ENCODE measurements around the gene CATSPER1. TPM values are rescaled to one million over a fixed set of nuclear protein-coding genes. Genes with fewer than 3 reads are reported as not detected.

CATSPER1 gene
- total RNA-seq, 2 donors from 2014 or later = not detected

DNA sequence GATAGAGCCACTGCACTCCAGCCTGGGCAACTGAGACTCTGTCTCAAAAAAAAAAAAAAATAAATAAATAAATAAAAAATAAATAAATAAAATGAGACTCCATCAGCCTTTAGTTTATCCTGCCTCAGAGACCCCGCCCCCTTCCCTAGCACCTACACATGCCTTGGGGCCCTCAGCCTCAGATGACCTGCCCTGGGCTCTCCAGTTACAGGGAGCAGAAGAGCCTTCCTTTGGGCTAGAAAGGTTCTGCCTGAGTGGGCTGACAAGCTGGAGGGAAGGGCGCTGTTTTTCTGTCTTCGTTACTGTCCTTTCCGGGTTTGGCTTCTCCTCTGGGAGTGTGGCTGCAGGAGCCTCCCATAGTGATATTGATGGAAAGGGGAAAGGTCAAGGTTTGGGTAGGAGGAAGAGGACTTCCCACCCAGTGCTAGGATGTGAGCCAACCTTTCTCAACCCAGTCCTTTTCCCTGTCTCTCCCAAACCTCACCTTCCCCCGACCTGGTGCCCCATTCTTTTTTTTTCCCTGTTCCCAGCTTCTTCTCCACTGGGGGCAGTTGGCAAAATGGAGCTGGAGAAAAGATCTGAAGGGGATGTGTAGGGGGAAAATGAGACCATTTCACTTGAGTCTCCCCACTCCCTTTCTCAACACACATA is 24.4 kb upstream of the CATSPER1 start:
- Histone ChIP-seq H3K36me3 (peaks cover 16% of the 10 kb centered on the region), H3K9me3 (no peaks in the 10 kb centered on the region), H3K4me1 (peaks cover 3 to 39% of the 10 kb centered on the region in 2 donors), H3K4me3 (no peak overlapping the region), H3K27ac (peak overlapping the region; percentile 92 to 94), H3K27me3 (no peaks in the 10 kb centered on the region)
- DNase-seq (ENCODE audit: low spot score) = no peak
- TF ChIP-seq, protein P1, sequence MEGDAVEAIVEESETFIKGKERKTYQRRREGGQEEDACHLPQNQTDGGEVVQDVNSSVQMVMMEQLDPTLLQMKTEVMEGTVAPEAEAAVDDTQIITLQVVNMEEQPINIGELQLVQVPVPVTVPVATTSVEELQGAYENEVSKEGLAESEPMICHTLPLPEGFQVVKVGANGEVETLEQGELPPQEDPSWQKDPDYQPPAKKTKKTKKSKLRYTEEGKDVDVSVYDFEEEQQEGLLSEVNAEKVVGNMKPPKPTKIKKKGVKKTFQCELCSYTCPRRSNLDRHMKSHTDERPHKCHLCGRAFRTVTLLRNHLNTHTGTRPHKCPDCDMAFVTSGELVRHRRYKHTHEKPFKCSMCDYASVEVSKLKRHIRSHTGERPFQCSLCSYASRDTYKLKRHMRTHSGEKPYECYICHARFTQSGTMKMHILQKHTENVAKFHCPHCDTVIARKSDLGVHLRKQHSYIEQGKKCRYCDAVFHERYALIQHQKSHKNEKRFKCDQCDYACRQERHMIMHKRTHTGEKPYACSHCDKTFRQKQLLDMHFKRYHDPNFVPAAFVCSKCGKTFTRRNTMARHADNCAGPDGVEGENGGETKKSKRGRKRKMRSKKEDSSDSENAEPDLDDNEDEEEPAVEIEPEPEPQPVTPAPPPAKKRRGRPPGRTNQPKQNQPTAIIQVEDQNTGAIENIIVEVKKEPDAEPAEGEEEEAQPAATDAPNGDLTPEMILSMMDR (IDR thresholded peaks at IDR 0.05) = no peak

DNA sequence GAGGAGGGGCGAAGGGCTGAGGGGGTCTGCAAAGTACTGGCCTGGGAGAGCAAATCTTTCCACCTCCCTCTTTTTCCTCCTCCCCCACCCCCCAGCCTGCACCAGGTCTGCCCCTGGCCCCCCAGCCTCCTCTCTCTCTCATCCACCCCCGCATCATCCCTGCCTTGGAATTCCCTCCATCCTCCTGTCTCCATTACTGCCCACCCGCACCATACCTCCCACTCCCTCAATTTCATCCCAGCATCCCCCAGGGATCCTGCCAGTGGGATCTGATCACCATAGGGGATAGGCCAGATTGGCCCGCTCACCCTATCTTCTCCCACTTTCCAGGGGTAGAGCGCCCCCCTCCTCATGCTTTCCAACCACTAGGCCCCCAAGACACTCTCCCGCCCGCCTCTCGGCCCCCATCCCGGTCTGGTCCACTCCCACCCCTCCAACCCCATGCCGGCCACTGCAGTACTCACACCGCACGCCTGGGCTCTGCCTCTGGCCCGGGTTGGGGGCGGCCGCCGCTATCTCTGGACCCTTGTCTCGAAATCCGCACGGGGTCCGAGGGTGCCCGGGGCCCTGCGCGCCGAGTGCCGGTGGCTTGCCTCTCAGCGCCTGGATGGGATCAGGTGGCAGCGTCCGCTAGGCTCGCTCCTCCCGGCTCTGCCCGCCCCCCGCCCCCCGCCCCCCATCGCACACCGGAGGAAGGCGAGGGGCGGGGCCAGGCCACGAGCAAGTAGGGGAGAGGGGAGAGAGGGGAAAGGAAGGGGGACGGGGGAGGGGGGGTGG is 22.5 kb upstream of the CATSPER1 start, which contains the start of gene GAL3ST3:
TSS of gene GAL3ST3 (minus strand) at position 615 of the 777 bp plus-strand sequence. CDS start 3,746 bp downstream, outside the sequence.
- no peaks in the 10 kb centered on the region for H3K27me3 ChIP-seq
- peaks cover 3 to 46% of the 10 kb centered on the region in 2 donors for H3K4me1 ChIP-seq
- no peak for DNase-seq (ENCODE audit: low spot score)
- TF ChIP-seq, protein P1 (IDR thresholded peaks at IDR 0.05) = no peak
- no peaks in the 10 kb centered on the region for H3K9me3 ChIP-seq
- no peaks in the 10 kb centered on the region for H3K36me3 ChIP-seq
- H3K27ac ChIP-seq = peak within 1 kb of the TSS; percentile 55 to 80
- H3K4me3 ChIP-seq = peak within 1 kb of the TSS; percentile 43 to 47

DNA sequence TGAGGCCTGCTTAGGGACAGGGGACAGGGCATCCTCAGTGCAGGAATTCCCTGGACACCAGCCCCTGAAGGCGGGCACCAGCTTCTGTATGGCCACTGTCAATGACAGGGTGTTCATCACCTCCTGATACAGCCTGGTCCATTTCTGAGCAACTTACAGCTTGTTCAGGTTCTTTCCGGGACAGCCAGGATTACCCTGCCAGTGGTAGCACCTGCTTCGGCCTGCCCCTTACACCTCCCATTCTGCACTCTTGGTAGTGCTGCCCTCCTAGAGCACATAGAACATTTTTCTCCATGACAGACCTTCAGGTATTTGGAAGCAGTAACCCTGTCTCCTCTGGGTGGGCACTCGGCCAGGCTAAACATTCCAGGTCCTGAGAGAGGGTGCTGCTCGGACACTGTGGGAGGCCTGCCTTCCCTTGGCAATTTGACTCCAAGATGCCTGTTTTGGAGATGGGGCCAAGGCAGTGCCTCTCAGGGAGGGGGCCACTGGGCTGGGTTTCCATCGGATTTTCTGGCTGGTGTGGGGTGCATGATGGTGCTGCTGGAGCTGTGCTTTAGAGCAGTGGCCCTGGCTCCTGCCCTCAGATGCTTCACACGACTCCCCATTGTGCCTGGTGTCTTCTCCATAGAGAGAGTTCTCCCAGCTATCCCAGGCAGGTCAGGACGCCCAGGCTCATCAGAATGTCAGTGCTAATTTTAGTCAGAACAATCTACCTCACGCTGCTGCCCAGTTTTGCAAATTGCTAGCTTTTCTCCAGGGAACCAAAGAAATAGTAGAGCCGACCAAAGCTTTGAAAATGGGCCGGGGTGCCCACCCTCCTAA is 21.5 kb upstream of the CATSPER1 start:
- no peak for DNase-seq (ENCODE audit: low spot score)
- Histone ChIP-seq H3K36me3 (no peaks in the 10 kb centered on the region), H3K4me1 (peaks cover 3 to 36% of the 10 kb centered on the region in 2 donors), H3K27me3 (no peaks in the 10 kb centered on the region), H3K27ac (peak overlapping the region; percentile 56 to 80), H3K9me3 (no peaks in the 10 kb centered on the region), H3K4me3 (peak overlapping the region; percentile 43 to 47)
- TF ChIP-seq, protein P1 (IDR thresholded peaks at IDR 0.05) = no peak

DNA sequence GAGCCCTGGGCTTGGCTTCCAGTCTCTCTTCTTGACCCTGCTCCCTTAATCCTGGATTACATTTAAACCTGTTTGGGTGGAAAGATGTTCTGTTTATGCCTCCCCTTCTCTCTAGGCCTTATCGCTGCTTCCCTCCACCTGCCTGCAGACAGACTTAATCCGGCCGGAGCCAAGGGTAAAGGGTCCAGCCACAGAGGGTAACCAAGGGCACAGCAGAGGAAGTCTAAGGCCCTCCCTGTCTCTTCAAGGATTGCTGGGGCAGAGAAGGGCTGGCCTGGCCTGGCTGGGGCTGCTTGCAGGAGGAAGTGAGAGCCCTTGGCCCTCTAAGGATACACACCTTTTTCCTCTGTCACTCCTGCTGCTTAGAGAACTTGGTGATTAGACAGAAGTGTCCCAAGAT is 20.6 kb upstream of the CATSPER1 start:
- Histone ChIP-seq H3K4me1 (peaks cover 3 to 34% of the 10 kb centered on the region in 2 donors), H3K27me3 (no peaks in the 10 kb centered on the region), H3K27ac (peak overlapping the region; percentile 56 to 80)

DNA sequence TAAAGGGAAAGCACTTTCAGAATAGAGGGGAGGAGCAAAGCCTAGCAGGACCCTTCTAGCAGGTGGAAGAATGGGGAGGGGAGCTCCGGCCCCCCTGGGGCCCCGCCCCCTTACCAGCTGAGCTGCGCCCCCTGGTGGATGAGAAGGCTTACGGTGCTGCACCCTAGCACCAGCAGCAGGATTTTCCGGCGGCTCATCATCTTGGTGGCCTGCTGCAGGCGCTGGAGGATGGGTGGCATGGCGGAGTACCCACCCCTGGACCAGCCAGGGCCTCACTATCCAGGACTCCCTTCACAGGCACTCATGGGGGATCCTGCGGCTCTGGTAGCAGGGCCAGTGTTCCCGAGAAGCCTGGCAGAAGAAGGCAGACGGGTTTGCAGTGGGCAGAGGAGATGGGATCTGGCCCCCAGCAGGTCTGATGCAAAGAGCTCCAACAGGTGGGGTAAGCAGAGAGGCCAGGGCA is 18.9 kb upstream of the CATSPER1 start:
- no peaks in the 10 kb centered on the region for H3K9me3 ChIP-seq
- no peaks in the 10 kb centered on the region for H3K27me3 ChIP-seq
- no peaks in the 10 kb centered on the region for H3K36me3 ChIP-seq
- DNase-seq (ENCODE audit: low spot score) = peak; percentile 64
- H3K4me1 ChIP-seq = peaks cover 3 to 24% of the 10 kb centered on the region in 2 donors
- H3K4me3 ChIP-seq = no peak overlapping the region
- no peak overlapping the region for H3K27ac ChIP-seq
- TF ChIP-seq, protein P1 (IDR thresholded peaks at IDR 0.05) = peak; percentile 80 to 92

More for the DNA sequence above, 20.6 kb upstream of the CATSPER1 start:
- Histone ChIP-seq H3K4me3 (no peak overlapping the region), H3K9me3 (no peaks in the 10 kb centered on the region), H3K36me3 (no peaks in the 10 kb centered on the region)
- TF ChIP-seq, protein P1 (IDR thresholded peaks at IDR 0.05) = no peak
- no peak for DNase-seq (ENCODE audit: low spot score)
